ENCODE results near the gene RPP14. TPM values are rescaled to one million over a fixed set of nuclear protein-coding genes. Genes with fewer than 3 reads are reported as not detected.

Gene RPP14
- total and polyA plus RNA-seq, 2 experiments from 2014 or later, result 13.4 to 14.9 TPM

DNA sequence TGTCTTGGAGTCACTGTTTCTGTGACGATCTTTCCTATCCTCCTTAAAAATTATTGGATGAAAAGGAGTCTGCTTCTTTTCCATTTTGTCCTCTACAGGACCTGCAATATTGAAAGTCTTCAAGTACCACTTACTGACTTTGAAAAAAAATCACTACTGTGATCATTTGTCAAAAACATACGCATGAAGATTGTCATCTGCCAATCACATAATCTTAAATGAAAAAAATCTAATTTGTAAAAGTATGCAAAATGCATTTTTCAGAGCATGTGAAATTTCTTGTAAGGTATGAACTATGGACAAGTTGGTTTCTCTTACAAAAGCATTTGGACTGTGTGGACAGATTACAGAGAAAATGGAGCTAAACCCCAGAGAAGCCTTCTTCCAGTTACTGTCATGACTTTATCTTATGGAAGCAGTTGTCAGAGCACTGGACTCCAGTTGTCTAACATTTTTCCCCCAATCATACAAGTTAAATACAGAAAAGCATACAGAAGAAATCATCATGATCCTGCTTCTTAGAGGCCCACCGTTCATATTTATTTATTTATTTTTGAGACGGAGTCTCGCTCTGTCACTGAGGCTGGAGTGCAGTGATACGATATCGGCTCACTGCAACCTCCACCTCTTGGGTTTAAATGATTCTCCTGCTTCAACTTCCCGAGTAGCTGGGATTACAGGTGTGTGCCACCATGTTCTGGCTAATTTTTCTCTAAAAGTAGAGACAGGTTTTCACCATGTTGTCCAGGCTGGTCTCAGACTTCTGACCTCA, 23.3 kb downstream of the RPP14 start:
- no peak for DNase-seq
- Histone ChIP-seq H3K4me3 (no peak overlapping the region), H3K79me2 (ENCODE audit: insufficient read depth) (peaks cover 13% of the 10 kb centered on the region), H3K4me1 (ENCODE audit: insufficient read depth) (peaks cover 21% of the 10 kb centered on the region), H3K9me3 (ENCODE audit: low read depth) (no peaks in the 10 kb centered on the region), H3K27ac (no peak overlapping the region), H3K9ac (no peak overlapping the region), H2AFZ (no peak overlapping the region), H4K20me1 (ENCODE audit: insufficient read depth) (no peaks in the 10 kb centered on the region), H3K36me3 (ENCODE audit: low read depth) (no peaks in the 10 kb centered on the region), H3F3A (ENCODE audit: insufficient read depth) (peaks cover 23% of the 10 kb centered on the region), H3K9me2 (ENCODE audit: insufficient read depth) (no peaks in the 10 kb centered on the region), H3K27me3 (replicated peaks; ENCODE audit: insufficient read depth) (no peaks in the 10 kb centered on the region), H3K4me2 (ENCODE audit: unreplicated experiment) (no peak overlapping the region)
- TF ChIP-seq EZH2phosphoT487 (IDR thresholded peaks at IDR 0.05; ENCODE audit: insufficient read depth, low read depth) (no peak), EZH2 (IDR thresholded peaks at IDR 0.05; ENCODE audit: insufficient read depth, poor library complexity, severe bottlenecking) (no peak)
- WGBS, 2 experiments (ENCODE audit: low coverage in 1 of 2, low lambda C conversion rate in 2 of 2, missing lambda C conversion rate in 2 of 2), result 90 to 92% methylated on average over 8 of the region's 8 CpGs
- in situ Hi-C loops (cut with MboI), result loop anchor here (5.0 to 10.0 kb wide), 2 partner anchors 78 to 205 kb away; partner anchors contain the start of gene ACOX2

DNA sequence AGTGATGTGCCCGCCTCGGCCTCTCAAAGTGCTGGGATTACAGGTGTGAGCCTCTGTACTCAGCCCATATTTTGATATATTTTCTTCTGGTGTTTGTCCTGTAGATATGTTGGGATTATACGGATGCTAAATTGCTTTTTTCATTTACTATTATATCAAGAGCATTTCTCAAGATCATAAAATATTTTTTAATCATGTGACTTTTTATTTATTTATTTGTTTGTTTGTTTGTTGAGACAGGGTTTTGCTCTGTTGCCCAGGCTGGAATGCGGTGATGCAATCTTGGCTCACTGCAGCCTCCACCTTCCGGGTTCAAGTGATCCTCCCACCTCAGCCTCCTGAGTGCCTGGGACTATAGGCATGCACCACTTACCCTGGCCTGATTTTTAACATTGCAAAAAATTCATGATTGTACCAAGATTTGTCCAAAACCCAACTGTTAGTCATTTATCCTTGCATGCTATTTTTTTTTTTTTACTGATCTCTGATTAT, 23.9 kb downstream of the RPP14 start:
- Histone ChIP-seq H3K4me3 (no peak overlapping the region), H3K9me2 (ENCODE audit: insufficient read depth) (no peaks in the 10 kb centered on the region), H2AFZ (no peak overlapping the region), H3K4me2 (ENCODE audit: unreplicated experiment) (peak overlapping the region; percentile 60), H3K9ac (peak overlapping the region; percentile 33), H3K27me3 (replicated peaks; ENCODE audit: insufficient read depth) (no peaks in the 10 kb centered on the region), H4K20me1 (ENCODE audit: insufficient read depth) (no peaks in the 10 kb centered on the region), H3F3A (ENCODE audit: insufficient read depth) (peaks cover 26% of the 10 kb centered on the region), H3K36me3 (ENCODE audit: low read depth) (no peaks in the 10 kb centered on the region), H3K4me1 (ENCODE audit: insufficient read depth) (peaks cover 25% of the 10 kb centered on the region), H3K79me2 (ENCODE audit: insufficient read depth) (peaks cover 16% of the 10 kb centered on the region), H3K9me3 (ENCODE audit: low read depth) (no peaks in the 10 kb centered on the region), H3K27ac (no peak overlapping the region)
- 70 to 75% methylated on average over 5 of the region's 5 CpGs for WGBS, 2 experiments (ENCODE audit: low coverage in 1 of 2, low lambda C conversion rate in 2 of 2, missing lambda C conversion rate in 2 of 2)
- TF ChIP-seq EZH2phosphoT487 (IDR thresholded peaks at IDR 0.05; ENCODE audit: insufficient read depth, low read depth), result no peak
- no peak for TF ChIP-seq EZH2 (IDR thresholded peaks at IDR 0.05; ENCODE audit: insufficient read depth, poor library complexity, severe bottlenecking)
- in situ Hi-C loops (cut with MboI), result loop anchor here (5.0 to 10.0 kb wide), 2 partner anchors 77 to 205 kb away; partner anchors contain the start of gene ACOX2
- DNase-seq, result no peak

DNA sequence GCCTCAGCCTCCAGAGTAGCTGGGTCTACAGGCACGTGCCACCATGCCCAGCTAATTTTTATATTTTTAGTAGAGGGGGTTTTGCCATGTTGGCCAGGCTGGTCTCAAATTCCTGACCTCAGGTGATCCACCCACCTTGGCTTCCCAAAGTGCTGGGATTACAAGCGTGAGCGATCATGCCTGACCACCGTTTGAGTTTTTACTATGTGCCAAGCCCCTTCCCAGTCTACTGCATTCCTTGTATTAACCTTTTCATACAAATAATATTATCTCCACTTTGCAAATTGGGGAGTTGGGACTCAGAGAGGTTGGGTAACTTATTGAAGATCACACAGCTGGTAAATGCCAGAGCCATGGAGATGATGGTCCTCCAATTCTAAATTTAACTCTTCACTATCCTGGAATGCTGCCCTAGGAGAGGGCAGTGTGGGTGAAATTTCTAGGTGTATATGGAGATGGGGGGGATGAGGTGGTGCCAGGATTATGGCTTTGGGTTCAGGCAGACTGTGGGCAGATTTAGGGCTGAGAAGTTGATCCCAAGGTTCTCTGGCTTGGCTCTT, 25.6 kb downstream of the RPP14 start:
- peaks cover 18% of the 10 kb centered on the region for H3K79me2 ChIP-seq (ENCODE audit: insufficient read depth)
- peaks cover 29% of the 10 kb centered on the region for H3K4me1 ChIP-seq (ENCODE audit: insufficient read depth)
- H3K9ac ChIP-seq, result peak overlapping the region; percentile 86; the same call in 1 of the 2 replicates
- H3K9me2 ChIP-seq (ENCODE audit: insufficient read depth), result no peaks in the 10 kb centered on the region
- no peak overlapping the region for H3K4me3 ChIP-seq
- H3K4me2 ChIP-seq (ENCODE audit: unreplicated experiment), result no peak overlapping the region
- H3F3A ChIP-seq (ENCODE audit: insufficient read depth), result peaks cover 39% of the 10 kb centered on the region
- H3K27ac ChIP-seq, result no peak overlapping the region
- in situ Hi-C loops (cut with MboI), result no loop called here
- no peaks in the 10 kb centered on the region for H3K9me3 ChIP-seq (ENCODE audit: low read depth)
- no peaks in the 10 kb centered on the region for H3K36me3 ChIP-seq (ENCODE audit: low read depth)
- no peak for DNase-seq
- peak overlapping the region; percentile 96; the same call in 1 of the 2 replicates for H2AFZ ChIP-seq
- H3K27me3 ChIP-seq (replicated peaks; ENCODE audit: insufficient read depth), result no peaks in the 10 kb centered on the region
- 57 to 62% methylated on average over 4 of the region's 4 CpGs for WGBS, 2 experiments (ENCODE audit: low coverage in 1 of 2, low lambda C conversion rate in 2 of 2, missing lambda C conversion rate in 2 of 2)
- TF ChIP-seq EZH2phosphoT487 (IDR thresholded peaks at IDR 0.05; ENCODE audit: insufficient read depth, low read depth) (no peak), EZH2 (IDR thresholded peaks at IDR 0.05; ENCODE audit: insufficient read depth, poor library complexity, severe bottlenecking) (no peak)
- no peaks in the 10 kb centered on the region for H4K20me1 ChIP-seq (ENCODE audit: insufficient read depth)

DNA sequence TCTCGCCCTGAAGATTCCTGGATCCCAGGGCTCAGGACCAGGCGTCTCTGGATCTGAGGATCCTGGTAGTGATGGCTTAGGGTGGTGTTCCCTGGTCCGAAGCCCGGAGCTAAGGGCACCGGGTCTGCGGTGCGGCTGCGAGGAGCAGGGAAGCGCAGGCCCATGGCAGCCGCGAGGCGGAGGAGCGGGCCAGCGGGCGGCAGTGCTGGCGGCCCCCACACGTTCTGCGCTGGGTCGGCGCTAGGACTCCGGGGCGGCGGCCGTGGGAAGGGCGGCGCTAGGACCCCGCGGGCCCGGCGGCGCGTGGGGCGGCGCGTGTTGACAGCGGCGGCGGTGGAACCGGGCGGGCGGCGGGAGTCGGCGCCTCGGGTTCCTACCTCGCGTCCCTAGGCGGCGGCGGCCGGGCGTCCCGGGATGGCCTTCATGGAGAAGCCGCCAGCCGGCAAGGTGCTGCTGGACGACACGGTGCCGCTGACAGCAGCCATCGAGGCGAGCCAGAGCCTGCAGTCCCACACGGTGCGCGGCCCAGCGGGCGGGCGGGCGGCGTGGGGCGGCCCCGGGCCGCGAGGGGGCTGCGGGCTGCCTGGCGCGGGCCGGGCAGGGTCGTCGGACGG, 26.6 kb downstream of the RPP14 start, which contains the start of gene PXK:
PXK (plus strand) TSS at position 318 of the 614 bp plus-strand sequence; CDS start at position 415, 97 bp downstream.
- DNase-seq, result peak; percentile 94
- in situ Hi-C loops (cut with MboI), result no loop called here
- Histone ChIP-seq H3K9ac (peak within 1 kb of the TSS; percentile 86), H2AFZ (peak within 1 kb of the TSS; percentile 96), H3K9me3 (ENCODE audit: low read depth) (no peaks in the 10 kb centered on the region), H3K4me3 (peak within 1 kb of the TSS; percentile 94), H3K4me1 (ENCODE audit: insufficient read depth) (peaks cover 33% of the 10 kb centered on the region), H3K79me2 (ENCODE audit: insufficient read depth) (peaks cover 28% of the 10 kb centered on the region), H3F3A (ENCODE audit: insufficient read depth) (peaks cover 49% of the 10 kb centered on the region), H3K4me2 (ENCODE audit: unreplicated experiment) (peak within 1 kb of the TSS; percentile 97), H3K27ac (peak within 1 kb of the TSS; percentile 99), H3K9me2 (ENCODE audit: insufficient read depth) (no peaks in the 10 kb centered on the region), H3K36me3 (ENCODE audit: low read depth) (no peaks in the 10 kb centered on the region), H3K27me3 (replicated peaks; ENCODE audit: insufficient read depth) (no peaks in the 10 kb centered on the region), H4K20me1 (ENCODE audit: insufficient read depth) (no peaks in the 10 kb centered on the region)
- 2% methylated on average over 34 to 42 of the region's 79 CpGs for WGBS, 2 experiments (ENCODE audit: low coverage in 1 of 2, low lambda C conversion rate in 2 of 2, missing lambda C conversion rate in 2 of 2)
- TF ChIP-seq EZH2 (IDR thresholded peaks at IDR 0.05; ENCODE audit: insufficient read depth, poor library complexity, severe bottlenecking), result no peak
- TF ChIP-seq EZH2phosphoT487 (IDR thresholded peaks at IDR 0.05; ENCODE audit: insufficient read depth, low read depth), result no peak

All from GM23248 (cell line).